Left ventricle myocardium inferior (tissue), 1 donor: ENCODE measurements around the gene MAST4. TPM values are rescaled to one million over a fixed set of nuclear protein-coding genes. Genes with fewer than 3 reads are reported as not detected.
"Not testable (repeated sequence)": the region's sequence is repeated elsewhere in the genome, so short reads cannot be mapped to it uniquely, and the experiment has no call there.

Experiments
- DNase-seq: peaks from one replicate; pipeline ENCODE4 v3.0.0-alpha.2; 2020
- H3K27ac ChIP-seq: fragments of 200-600 bp; replicated peaks from 2 replicates; pipeline ENCODE4 v1.8.0; 2021
- H3K27me3 ChIP-seq: fragments of 200-600 bp; 2 replicates; pipeline ENCODE4 v1.8.0; 2021; ENCODE audit warnings: low read depth
- H3K36me3 ChIP-seq: fragments of 200-600 bp; 2 replicates; pipeline ENCODE4 v1.8.0; 2021
- H3K4me1 ChIP-seq: fragments of 200-600 bp; 2 replicates; pipeline ENCODE4 v1.8.0; 2021
- H3K4me3 ChIP-seq: fragments of 200-600 bp; 2 replicates; pipeline ENCODE4 v1.8.0; 2021; ENCODE audit warnings: mild to moderate bottlenecking, moderate library complexity
- H3K9me3 ChIP-seq: fragments of 200-600 bp; replicated peaks from 2 replicates; pipeline ENCODE4 v1.8.0; 2021
- CTCF ChIP-seq: fragments of 200-600 bp; IDR thresholded peaks from 2 replicates; pipeline ENCODE4 v1.8.0; 2021; ENCODE audit warnings: antibody characterized with exemption, mild to moderate bottlenecking, borderline replicate concordance
- intact Hi-C: fragments of 100-400 bp; cut with micrococcal nuclease; formaldehyde crosslinking; loops from one replicate; pipeline ENCODE4 v1.11.0; 2022
- total RNA-seq: library from RNA; stranded (reverse); fragmentation: NEBNext Ultra II Directional; extraction: Animal tissue kit (Norgen Biotek cat#: 25700); gene quantifications from one replicate; pipeline ENCODE4 v1.2.1, GENCODE V29; 2021
- donor health status: DM: no; HTN: yes; CAD: no; lungs with severe emphysema.

The MAST4 gene
- total RNA-seq, 1 donor from 2014 or later: 55.7 TPM

DNA sequence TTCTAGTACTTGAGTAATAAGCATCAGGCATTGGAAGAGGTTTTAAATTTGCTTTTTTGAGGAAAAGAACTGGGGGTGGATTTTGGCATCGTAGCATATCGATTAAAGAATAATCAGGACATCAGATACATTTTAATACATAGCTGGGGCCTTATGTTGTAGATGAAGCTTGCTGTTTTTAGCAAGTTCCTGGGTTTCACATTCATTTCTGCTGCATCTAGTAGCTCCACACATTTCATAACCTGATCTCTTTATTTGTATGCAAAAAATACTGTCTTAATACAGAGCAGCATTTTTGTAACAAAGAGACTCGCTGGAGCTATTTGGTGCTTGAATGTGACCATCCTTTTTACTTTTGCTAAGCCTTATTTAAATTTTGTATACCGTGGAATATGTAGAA lies 571.9 kb downstream of the MAST4 start:
- Histone ChIP-seq H3K27me3 (no peaks in the 10 kb centered on the region), H3K4me1 (peaks cover 12% of the 10 kb centered on the region), H3K4me3 (no peak overlapping the region), H3K27ac (no peak overlapping the region), H3K36me3 (peaks cover 55% of the 10 kb centered on the region), H3K9me3 (no peaks in the 10 kb centered on the region)
- DNase-seq: no peak
- TF ChIP-seq CTCF: no peak
- intact Hi-C loops: no loop called here

DNA sequence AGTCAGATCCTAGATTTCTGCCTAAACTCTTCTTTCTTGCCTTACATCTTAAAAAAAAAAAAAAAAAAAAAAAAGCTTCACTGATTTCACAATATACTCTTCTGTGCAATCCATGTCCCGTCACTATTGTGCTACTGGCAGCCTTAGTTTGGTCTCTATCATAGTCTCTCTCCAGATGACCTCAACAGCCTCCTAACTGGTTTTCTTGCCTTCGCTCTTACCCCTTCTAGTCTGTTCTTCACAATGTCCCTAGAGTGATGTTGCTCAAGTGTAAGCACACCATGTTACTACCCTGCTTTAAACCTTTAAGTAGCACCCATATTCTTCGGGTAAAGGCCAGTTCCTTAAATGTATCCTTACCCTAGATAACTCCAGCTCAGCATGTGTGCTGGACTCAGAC lies 574.6 kb downstream of the MAST4 start:
- intact Hi-C loops: no loop called here
- no peak for TF ChIP-seq CTCF
- Histone ChIP-seq H3K9me3 (no peaks in the 10 kb centered on the region), H3K4me1 (peaks cover 9% of the 10 kb centered on the region), H3K4me3 (no peak overlapping the region), H3K27ac (peak overlapping the region; percentile 56), H3K36me3 (peaks cover 28% of the 10 kb centered on the region), H3K27me3 (no peaks in the 10 kb centered on the region)
- no peak for DNase-seq

GRCh38 chr5:67173351-67173750 lies 577.2 kb downstream of the MAST4 start:
- H3K4me3 ChIP-seq, H3K4me1 ChIP-seq, H3K9me3 ChIP-seq, intact Hi-C loops, DNase-seq, H3K27ac ChIP-seq, H3K27me3 ChIP-seq: not testable (repeated sequence)
- peaks cover 15% of the 10 kb centered on the region for H3K36me3 ChIP-seq

- no peak overlapping the region for H3K27ac ChIP-seq
- no peaks in the 10 kb centered on the region for H3K4me1 ChIP-seq
- H3K4me3 ChIP-seq: no peak overlapping the region
- intact Hi-C loops: no loop called here
- H3K36me3 ChIP-seq: peaks cover 8% of the 10 kb centered on the region
- no peak for TF ChIP-seq CTCF
- H3K27me3 ChIP-seq: no peaks in the 10 kb centered on the region
- peaks cover 9% of the 10 kb centered on the region for H3K9me3 ChIP-seq
- DNase-seq: no peak
These were observed 577.8 kb downstream of the MAST4 start for GRCh38 chr5:67173959-67174358.

DNA sequence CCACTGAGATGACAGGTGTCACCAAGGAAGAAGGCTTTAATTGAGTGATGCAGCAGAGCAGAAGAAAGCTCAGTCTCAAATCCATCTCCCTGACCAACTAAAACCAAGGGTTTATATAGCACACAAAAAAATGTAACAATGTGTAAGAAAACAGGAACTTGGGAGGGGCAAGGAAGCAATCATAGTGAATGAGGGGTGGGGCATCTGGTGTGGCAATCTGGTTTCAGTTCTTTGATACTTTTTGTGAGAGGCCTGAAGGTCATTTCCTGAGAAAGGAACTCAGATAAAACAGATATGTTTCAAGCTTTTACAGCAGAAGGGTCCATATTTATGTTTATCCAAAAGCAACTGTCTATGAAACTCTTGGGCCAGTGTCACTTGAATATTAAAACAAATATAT lies 580.7 kb downstream of the MAST4 start:
- intact Hi-C loops: no loop called here
- no peak for DNase-seq
- Histone ChIP-seq H3K36me3 (no peaks in the 10 kb centered on the region), H3K9me3 (peaks cover 9% of the 10 kb centered on the region), H3K4me3 (no peak overlapping the region), H3K27ac (no peak overlapping the region), H3K4me1 (peaks cover 5% of the 10 kb centered on the region), H3K27me3 (no peaks in the 10 kb centered on the region)
- no peak for TF ChIP-seq CTCF

- TF ChIP-seq CTCF: no peak
- Histone ChIP-seq H3K27ac (no peak overlapping the region), H3K27me3 (no peaks in the 10 kb centered on the region), H3K4me1 (peaks cover 17% of the 10 kb centered on the region), H3K9me3 (peaks cover 9% of the 10 kb centered on the region), H3K4me3 (no peak overlapping the region), H3K36me3 (no peaks in the 10 kb centered on the region)
- no peak for DNase-seq
- intact Hi-C loops: no loop called here
These were observed 581.9 kb downstream of the MAST4 start for GRCh38 chr5:67178085-67178484.
